ENCODE measurements around the gene CYP2A6.

DNA sequence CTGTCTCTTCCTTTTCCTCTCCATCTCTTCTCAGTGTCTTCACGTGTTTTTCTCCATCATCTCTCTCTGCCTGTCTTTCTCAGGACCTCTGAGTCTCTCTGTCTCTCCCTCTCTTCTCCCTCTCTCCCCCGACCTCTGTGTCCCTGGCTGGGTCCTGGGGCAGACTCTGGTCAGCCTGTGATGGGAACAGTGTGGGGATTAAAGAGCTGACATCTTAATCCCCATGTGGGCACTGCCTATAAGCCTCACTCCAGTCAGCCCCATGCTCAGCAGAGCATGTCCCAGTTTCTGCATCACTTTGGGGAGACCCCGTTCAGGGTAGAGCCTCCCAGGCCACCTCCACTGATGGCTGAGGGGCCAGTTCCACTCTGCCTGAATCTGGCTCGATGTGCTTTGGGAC lies 35.0 kb downstream of the CYP2A6 start:
- TF ChIP-seq, protein P1, sequence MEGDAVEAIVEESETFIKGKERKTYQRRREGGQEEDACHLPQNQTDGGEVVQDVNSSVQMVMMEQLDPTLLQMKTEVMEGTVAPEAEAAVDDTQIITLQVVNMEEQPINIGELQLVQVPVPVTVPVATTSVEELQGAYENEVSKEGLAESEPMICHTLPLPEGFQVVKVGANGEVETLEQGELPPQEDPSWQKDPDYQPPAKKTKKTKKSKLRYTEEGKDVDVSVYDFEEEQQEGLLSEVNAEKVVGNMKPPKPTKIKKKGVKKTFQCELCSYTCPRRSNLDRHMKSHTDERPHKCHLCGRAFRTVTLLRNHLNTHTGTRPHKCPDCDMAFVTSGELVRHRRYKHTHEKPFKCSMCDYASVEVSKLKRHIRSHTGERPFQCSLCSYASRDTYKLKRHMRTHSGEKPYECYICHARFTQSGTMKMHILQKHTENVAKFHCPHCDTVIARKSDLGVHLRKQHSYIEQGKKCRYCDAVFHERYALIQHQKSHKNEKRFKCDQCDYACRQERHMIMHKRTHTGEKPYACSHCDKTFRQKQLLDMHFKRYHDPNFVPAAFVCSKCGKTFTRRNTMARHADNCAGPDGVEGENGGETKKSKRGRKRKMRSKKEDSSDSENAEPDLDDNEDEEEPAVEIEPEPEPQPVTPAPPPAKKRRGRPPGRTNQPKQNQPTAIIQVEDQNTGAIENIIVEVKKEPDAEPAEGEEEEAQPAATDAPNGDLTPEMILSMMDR (IDR thresholded peaks at IDR 0.05): no peak
- TF ChIP-seq ZFX (IDR thresholded peaks at IDR 0.05; ENCODE audit: borderline replicate concordance): no peak
